Activated naive CD4-positive, alpha-beta T cell treated with anti-CD3 and anti-CD28 coated beads, Interleukin-2, amount 50 U/mL, for 72 hours (primary cell): ENCODE data around the gene APEH. TPM values are rescaled to one million over a fixed set of nuclear protein-coding genes. Genes with fewer than 3 reads are reported as not detected.
A peak's percentile ranks its signal among the peaks of the same experiment; 100 is the strongest.

ENCODE experiments used
- ATAC-seq, 2 donors: fragments of 150-1000 bp; cut with Tn5 transposase; 2 replicates each; pipeline ENCODE4 v1.10.0; 2021; ENCODE audit warnings: mild to moderate bottlenecking in 2 of 2, moderate library complexity in 2 of 2
- DNase-seq, 2 donors: peaks; one replicate each; pipeline ENCODE4 v3.0.0; 2021 to 2022; ENCODE audit warnings: low spot score in 2 of 2
- H3K27ac Mint-ChIP-seq, 2 donors: one replicate each; pipeline ENCODE4 v1.8.0; 2022; ENCODE audit warnings: mild to moderate bottlenecking in 2 of 2, mixed read lengths in 2 of 2
- H3K36me3 Mint-ChIP-seq, 2 donors: one replicate each; pipeline ENCODE4 v1.8.0; 2022; ENCODE audit warnings: mixed read lengths in 2 of 2
- H3K9me3 Mint-ChIP-seq, 2 donors: one replicate each; pipeline ENCODE4 v1.8.0; 2022; ENCODE audit warnings: mixed read lengths in 2 of 2
- total RNA-seq, 2 donors: library from RNA; stranded (reverse); gene quantifications; one replicate each; pipeline ENCODE4 v1.2.3, GENCODE V29; 2022

The APEH gene
- total RNA-seq, 2 donors from 2014 or later: 137 to 164 TPM

GRCh38 chr3:49661281-49661680 lies 12.9 kb upstream of the APEH start:
- Mint-ChIP-seq H3K36me3 (no peaks in the 10 kb centered on the region), H3K9me3 (no peaks in the 10 kb centered on the region), H3K27ac (peak overlapping the region in 1 of 2 donors; percentile 14)
- ATAC-seq: no peak
- no peak for DNase-seq

GRCh38 chr3:49662021-49662420 lies 12.1 kb upstream of the APEH start:
- H3K27ac Mint-ChIP-seq: no peak overlapping the region
- DNase-seq: no peak
- no peak for ATAC-seq
- H3K36me3 Mint-ChIP-seq: no peaks in the 10 kb centered on the region
- H3K9me3 Mint-ChIP-seq: no peaks in the 10 kb centered on the region

GRCh38 chr3:49662720-49663413 lies 11.3 kb upstream of the APEH start:
- no peak overlapping the region for H3K27ac Mint-ChIP-seq
- no peak for DNase-seq
- H3K9me3 Mint-ChIP-seq: no peaks in the 10 kb centered on the region
- no peak for ATAC-seq
- no peaks in the 10 kb centered on the region for H3K36me3 Mint-ChIP-seq

DNA sequence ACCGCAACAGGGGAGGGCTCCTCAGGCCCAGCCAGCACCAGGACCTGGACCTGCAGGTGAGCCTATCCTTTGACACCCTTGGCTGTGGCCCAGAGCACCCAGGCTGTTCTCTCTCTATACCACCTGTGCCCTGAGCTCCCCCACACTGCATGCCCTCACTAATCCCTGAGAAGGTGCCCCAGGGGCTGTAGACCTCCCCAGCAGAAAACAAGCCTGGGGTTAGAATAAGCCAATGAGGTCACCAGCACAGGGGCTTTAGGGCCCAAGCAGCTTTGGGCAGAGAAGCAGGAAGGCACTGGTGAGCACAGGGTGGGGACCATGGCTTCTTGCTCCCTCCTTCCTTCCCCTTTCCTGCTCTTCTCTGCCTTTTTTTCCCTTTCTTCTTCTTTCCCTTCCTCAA lies 10.3 kb upstream of the APEH start:
- no peak overlapping the region for H3K27ac Mint-ChIP-seq
- DNase-seq (no peak), ATAC-seq (peak in 1 of 2 donors; percentile 10)
- no peaks in the 10 kb centered on the region for H3K36me3 Mint-ChIP-seq
- H3K9me3 Mint-ChIP-seq: no peaks in the 10 kb centered on the region

GRCh38 chr3:49664300-49664699 lies 9.9 kb upstream of the APEH start:
- H3K9me3 Mint-ChIP-seq: no peaks in the 10 kb centered on the region
- no peaks in the 10 kb centered on the region for H3K36me3 Mint-ChIP-seq
- ATAC-seq: no peak
- H3K27ac Mint-ChIP-seq: peak overlapping the region in 1 of 2 donors; percentile 8
- DNase-seq: no peak

DNA sequence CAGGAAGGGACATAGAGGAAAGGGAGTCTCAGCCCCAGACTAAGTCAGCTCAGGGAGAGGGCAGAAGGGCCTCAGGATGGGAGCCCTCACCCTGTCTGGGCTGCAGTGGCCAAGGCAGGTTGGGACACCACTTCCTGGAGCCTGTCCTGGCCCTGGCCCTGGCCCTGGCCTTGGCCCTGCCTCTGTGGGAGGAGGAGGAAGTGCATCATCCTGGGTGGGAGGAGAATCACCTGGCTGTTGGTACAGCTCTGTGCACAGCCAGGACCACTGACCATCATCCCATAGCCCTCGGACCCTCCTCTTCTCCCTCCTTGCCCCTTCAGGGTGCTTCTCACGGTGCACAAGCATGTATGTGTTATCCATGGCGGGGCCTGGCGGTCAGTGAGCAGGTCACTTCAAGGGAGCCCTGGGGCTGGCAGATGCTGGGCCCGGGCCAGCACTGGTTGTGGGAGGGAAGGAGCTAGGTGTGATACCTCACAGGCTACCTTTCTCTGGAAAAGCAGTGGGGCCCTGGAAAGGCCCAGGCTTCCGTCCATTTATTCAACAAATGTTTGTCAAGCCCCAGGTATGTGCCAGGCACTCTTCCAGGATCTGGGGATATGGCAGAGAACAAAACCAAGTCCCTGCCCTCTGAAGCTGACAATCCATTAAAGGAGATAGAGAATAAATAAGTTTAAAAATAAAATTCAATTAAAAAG lies 8.2 kb upstream of the APEH start:
- H3K9me3 Mint-ChIP-seq: no peaks in the 10 kb centered on the region
- ATAC-seq (peak in 1 of 2 donors; percentile 33), DNase-seq (no peak)
- peak overlapping the region in 1 of 2 donors; percentile 67 for H3K27ac Mint-ChIP-seq
- no peaks in the 10 kb centered on the region for H3K36me3 Mint-ChIP-seq

DNA sequence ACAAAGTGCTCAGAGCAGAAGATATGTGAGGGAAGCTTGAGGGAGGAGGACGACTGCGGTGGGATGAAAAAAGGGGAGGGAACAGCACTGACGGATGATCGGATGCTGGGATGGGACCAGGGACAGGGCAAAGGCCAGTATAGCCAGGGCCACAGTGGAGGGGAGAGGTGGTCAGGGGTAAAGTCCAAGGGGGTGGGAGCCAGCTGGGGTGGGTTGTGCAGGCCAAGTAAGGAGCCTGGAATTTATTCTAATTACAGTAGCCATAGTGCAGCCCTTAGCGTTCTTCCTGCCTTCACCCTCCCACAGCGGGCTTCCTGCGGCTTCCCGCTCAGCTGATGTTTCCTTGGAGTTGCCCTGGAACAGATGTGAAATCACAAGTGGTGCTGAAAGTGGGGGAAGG lies 7.6 kb upstream of the APEH start:
- Mint-ChIP-seq H3K27ac (no peak overlapping the region), H3K36me3 (no peaks in the 10 kb centered on the region), H3K9me3 (no peaks in the 10 kb centered on the region)
- no peak for ATAC-seq
- no peak for DNase-seq

- H3K27ac Mint-ChIP-seq: no peak overlapping the region
Measured at GRCh38 chr3:49667701-49668413, 6.3 kb upstream of the APEH start.

DNA sequence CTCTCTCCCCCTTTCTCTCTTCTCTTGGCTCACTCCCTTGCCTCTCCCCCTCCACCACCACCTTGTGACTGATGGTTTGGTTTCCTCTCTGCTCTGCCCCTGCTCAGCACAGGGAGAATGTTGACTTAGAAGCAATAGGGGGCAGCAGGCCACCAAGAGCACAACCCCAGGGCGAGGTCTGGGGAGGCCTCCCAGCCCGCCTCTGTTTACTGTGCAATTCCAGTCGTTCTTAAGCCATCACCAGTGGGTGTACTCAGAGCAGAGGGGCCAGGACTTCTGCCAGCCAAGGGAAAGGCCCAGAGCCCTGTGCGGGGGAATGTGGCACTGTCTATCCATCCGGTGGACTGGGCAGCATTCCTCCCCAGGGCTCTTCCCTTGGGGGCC lies 5.7 kb upstream of the APEH start:
- Mint-ChIP-seq H3K9me3 (no peaks in the 10 kb centered on the region), H3K27ac (no peak overlapping the region), H3K36me3 (no peaks in the 10 kb centered on the region)
- ATAC-seq (no peak), DNase-seq (no peak)

More at GRCh38 chr3:49667701-49668413, 6.3 kb upstream of the APEH start:
- no peaks in the 10 kb centered on the region for H3K36me3 Mint-ChIP-seq
- H3K9me3 Mint-ChIP-seq: no peaks in the 10 kb centered on the region
- ATAC-seq: no peak
- no peak for DNase-seq

GRCh38 chr3:49668861-49669260 lies 5.3 kb upstream of the APEH start:
- DNase-seq (no peak), ATAC-seq (no peak)
- Mint-ChIP-seq H3K9me3 (no peaks in the 10 kb centered on the region), H3K36me3 (no peaks in the 10 kb centered on the region), H3K27ac (no peak overlapping the region)

DNA sequence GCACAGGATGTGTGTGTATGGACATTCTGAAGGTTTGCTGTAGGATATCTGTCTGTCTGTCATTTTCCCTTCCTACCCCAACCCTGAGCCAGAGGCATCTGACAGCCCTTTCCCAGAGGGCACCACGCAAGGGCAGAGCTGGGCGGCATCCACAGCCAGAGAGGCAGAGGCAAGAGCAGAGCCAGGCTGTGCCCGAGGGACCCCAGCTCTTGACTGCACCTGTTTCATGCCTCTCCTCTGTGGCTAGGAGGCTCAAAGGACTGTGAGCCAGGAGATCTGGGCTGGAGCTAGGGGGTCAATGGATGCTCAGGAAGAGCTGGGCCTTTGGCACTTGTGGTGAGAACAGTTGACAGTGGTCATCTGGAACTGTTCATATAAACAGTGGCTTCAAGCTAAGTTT lies 4.8 kb upstream of the APEH start:
- no peaks in the 10 kb centered on the region for H3K36me3 Mint-ChIP-seq
- ATAC-seq: no peak
- H3K27ac Mint-ChIP-seq: no peak overlapping the region
- DNase-seq: no peak
- H3K9me3 Mint-ChIP-seq: no peaks in the 10 kb centered on the region

DNA sequence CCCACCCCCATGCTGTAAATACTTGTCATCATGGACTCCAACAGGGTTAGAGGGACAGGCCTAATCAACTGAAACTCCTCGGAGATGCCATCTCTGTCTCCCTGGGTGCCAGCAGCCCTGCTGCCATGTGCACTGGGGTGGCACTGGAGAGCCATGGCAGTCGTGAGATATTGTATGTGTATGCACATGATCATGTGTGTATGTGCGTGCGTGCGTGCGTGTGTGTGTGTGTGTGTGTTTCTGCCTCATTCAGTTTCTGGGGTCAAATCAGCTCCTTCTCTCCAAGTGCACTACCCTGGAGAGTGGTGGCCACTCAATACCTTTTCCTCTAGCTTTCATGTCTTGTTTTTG lies 3.2 kb upstream of the APEH start:
- ATAC-seq (no peak), DNase-seq (no peak)
- Mint-ChIP-seq H3K9me3 (no peaks in the 10 kb centered on the region), H3K27ac (no peak overlapping the region), H3K36me3 (peaks cover 0 to 7% of the 10 kb centered on the region in 2 donors)

DNA sequence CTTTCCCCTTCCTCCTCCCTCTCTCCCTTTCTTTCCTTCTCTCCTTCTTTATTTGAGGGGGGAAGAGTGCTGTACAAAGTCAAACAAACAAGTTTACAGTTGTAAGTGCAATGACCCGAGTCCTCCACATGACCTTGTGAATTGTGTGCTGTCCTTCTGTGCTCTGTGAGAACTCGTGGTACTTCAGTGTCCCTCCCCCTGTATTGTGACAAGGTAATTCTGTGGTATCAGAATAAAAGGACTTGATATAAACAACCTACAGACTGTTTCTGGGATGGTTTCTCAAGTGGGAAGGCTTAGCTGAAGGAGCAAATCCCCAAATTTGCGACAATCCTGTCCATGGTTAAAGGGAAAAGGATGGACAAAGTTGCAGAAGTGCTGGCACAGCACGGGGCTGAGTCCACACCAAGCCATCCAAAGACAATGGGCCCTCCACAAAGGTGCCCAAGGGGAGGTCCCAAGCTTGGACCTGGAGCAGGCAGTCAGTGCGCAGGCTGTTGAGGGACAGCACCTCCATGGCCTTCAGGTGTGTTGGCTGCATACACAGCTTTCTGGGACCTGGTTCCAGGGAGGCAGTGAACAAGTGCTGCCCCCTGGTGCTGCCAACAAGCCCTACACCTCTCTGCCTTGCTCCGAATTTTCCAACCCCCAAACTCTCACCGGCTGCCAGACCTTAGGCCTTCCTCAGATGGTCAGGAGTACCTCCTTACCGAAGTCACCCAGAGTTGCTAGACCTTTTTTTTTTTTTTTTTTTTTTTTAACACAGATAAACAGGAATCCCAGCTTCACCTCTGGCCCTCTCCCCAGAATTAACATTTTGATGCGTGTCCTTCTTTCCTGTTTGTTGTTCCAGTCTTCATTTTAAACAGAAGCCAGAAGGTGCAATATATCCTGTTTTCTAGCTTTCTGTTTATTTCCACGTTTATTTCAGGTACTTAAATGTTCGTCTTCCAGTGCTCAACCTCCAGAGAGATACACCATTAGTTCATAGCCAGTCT lies 2.6 kb upstream of the APEH start:
- peak overlapping the region; percentile 1 to 24 for H3K27ac Mint-ChIP-seq
- DNase-seq (peak; percentile 77 to 80), ATAC-seq (peak in 1 of 2 donors; percentile 4)
- H3K9me3 Mint-ChIP-seq: no peaks in the 10 kb centered on the region
- peaks cover 0 to 10% of the 10 kb centered on the region in 2 donors for H3K36me3 Mint-ChIP-seq

DNA sequence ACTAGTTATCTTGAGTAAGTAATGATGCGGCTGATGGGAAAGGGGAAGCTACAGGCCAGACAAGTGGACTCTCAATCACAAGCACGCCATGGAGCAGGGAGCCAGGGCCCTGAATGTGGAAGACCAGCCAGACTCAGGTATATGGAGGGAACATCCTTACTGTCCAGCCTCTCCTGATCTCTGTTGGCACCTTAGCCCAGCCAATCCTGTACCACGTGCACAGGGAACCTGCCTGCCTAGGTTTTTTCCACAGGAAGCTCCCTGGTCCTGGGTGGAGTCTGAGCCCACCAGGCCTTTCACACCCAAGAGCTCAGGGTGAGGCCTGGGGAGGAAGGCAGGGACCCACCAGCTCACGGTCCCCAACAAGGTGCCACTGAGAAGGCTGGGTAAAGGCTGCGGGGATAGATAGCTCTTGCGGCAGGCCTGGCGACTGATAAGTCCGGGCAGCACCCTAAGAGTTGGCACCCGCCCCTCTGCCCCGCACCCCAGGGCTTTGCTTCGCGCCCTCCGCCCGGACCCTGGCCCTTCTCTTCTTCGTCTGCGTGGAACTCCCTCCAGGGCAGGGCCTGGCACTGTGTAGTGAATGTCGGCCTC lies 933 bp upstream of the APEH start:
- DNase-seq: peak in 1 of 2 donors; percentile 12
- Mint-ChIP-seq H3K36me3 (peaks cover 0 to 13% of the 10 kb centered on the region in 2 donors), H3K27ac (peak overlapping the region; percentile 98 to 99), H3K9me3 (no peaks in the 10 kb centered on the region)
- peak in 1 of 2 donors; percentile 1 for ATAC-seq

DNA sequence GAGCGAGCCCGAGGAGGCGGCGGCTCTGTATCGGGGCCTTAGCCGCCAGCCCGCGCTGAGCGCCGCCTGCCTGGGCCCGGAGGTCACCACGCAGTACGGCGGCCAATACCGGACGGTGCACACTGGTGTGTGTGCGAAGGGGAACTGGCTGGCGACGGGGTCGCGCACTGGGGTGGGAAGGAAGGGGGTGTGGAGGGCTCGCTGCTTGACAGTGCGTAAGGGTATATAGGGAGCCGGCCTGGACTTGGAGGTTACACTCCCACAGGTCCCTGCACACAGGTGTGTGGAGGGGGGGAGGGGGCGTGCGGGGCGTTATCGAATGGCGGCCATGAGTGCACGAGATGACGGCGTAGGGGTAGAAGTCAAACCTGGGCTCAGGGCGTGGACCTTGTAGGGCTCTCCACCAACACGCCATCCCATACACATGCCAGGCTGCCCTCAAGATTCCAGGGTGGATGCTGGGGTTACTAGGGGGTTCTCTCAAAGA lies 389 bp downstream of the APEH start:
- H3K9me3 Mint-ChIP-seq: no peaks in the 10 kb centered on the region
- H3K27ac Mint-ChIP-seq: peak overlapping the region; percentile 74 to 99
- DNase-seq (no peak), ATAC-seq (peak; percentile 13 to 19)
- peaks cover 0 to 16% of the 10 kb centered on the region in 2 donors for H3K36me3 Mint-ChIP-seq

DNA sequence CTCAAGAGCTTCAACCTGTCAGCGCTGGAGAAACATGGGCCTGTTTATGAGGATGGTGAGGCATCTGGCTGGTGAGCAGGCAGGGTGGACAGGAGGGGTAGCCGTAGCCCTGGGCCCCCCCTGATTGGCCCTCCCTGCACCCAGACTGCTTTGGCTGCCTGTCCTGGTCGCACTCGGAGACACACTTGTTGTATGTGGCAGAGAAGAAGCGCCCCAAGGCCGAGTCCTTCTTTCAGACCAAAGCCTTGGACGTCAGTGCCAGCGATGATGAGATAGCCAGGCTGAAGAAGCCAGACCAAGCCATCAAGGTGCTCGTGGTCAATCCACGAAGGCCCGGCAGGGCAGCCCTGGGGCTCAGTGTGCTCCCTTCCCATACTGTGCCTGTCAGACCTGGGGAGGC lies 1.8 kb downstream of the APEH start:
- DNase-seq (no peak), ATAC-seq (no peak)
- peak overlapping the region in 1 of 2 donors; percentile 77 for H3K27ac Mint-ChIP-seq
- H3K36me3 Mint-ChIP-seq: peaks cover 0 to 23% of the 10 kb centered on the region in 2 donors
- H3K9me3 Mint-ChIP-seq: no peaks in the 10 kb centered on the region
